ENCODE measurements around the gene CCDC146. TPM values are rescaled to one million over a fixed set of nuclear protein-coding genes. Genes with fewer than 3 reads are reported as not detected.
"Not testable (repeated sequence)": the region's sequence is repeated elsewhere in the genome, so short reads cannot be mapped to it uniquely, and the experiment has no call there.

CCDC146 gene
- 3.0 to 5.1 TPM (median 3.1 TPM) in 3 replicates for total RNA-seq
- long read RNA-seq, partial matches to known transcripts: 0 of 1 reads
- long read RNA-seq, other reads (novel, unspliced or antisense): 1 of 1 reads

GRCh38 chr7:77121860-77122681 is at the start of gene CCDC146:
Gene CCDC146 (plus strand): TSS chr7:77122615. CDS start chr7:77167669, 45,054 bp downstream.
- peak; percentile 10 for TF ChIP-seq CTCF (IDR thresholded peaks at IDR 0.05)
- H3K27me3 Mint-ChIP-seq (ENCODE audit: low read depth); H3K36me3 Mint-ChIP-seq (ENCODE audit: low read depth); H3K4me1 Mint-ChIP-seq (ENCODE audit: low read depth); H3K9me3 Mint-ChIP-seq (ENCODE audit: low read depth): not testable (repeated sequence)
- Mint-ChIP-seq H3K27ac (ENCODE audit: unreplicated experiment) (peak within 1 kb of the TSS; percentile 80), H3K4me3 (ENCODE audit: unreplicated experiment) (peak within 1 kb of the TSS; percentile 85)
- peak; percentile 97 for DNase-seq (ENCODE audit: low spot score)

GRCh38 chr7:77074786-77075396 is 47.5 kb upstream of the CCDC146 start:
- H3K9me3 Mint-ChIP-seq (ENCODE audit: low read depth): peaks cover 19% of the 10 kb centered on the region
- H3K4me1 Mint-ChIP-seq (ENCODE audit: low read depth); DNase-seq (ENCODE audit: low spot score); H3K27me3 Mint-ChIP-seq (ENCODE audit: low read depth); H3K27ac Mint-ChIP-seq (ENCODE audit: unreplicated experiment); H3K4me3 Mint-ChIP-seq (ENCODE audit: unreplicated experiment); H3K36me3 Mint-ChIP-seq (ENCODE audit: low read depth): not testable (repeated sequence)

GRCh38 chr7:77077060-77077459 is 45.4 kb upstream of the CCDC146 start:
- DNase-seq (ENCODE audit: low spot score); H3K36me3 Mint-ChIP-seq (ENCODE audit: low read depth); H3K27me3 Mint-ChIP-seq (ENCODE audit: low read depth); H3K4me1 Mint-ChIP-seq (ENCODE audit: low read depth); H3K9me3 Mint-ChIP-seq (ENCODE audit: low read depth); H3K27ac Mint-ChIP-seq (ENCODE audit: unreplicated experiment); H3K4me3 Mint-ChIP-seq (ENCODE audit: unreplicated experiment): not testable (repeated sequence)

GRCh38 chr7:77079112-77079511 is 43.3 kb upstream of the CCDC146 start:
- not testable (repeated sequence) for H3K9me3 Mint-ChIP-seq (ENCODE audit: low read depth); H3K36me3 Mint-ChIP-seq (ENCODE audit: low read depth); H3K27ac Mint-ChIP-seq (ENCODE audit: unreplicated experiment); DNase-seq (ENCODE audit: low spot score); H3K4me3 Mint-ChIP-seq (ENCODE audit: unreplicated experiment); H3K4me1 Mint-ChIP-seq (ENCODE audit: low read depth); H3K27me3 Mint-ChIP-seq (ENCODE audit: low read depth)

GRCh38 chr7:77079624-77080023 is 42.8 kb upstream of the CCDC146 start:
- not testable (repeated sequence) for H3K27ac Mint-ChIP-seq (ENCODE audit: unreplicated experiment); H3K36me3 Mint-ChIP-seq (ENCODE audit: low read depth); H3K4me3 Mint-ChIP-seq (ENCODE audit: unreplicated experiment); DNase-seq (ENCODE audit: low spot score); H3K9me3 Mint-ChIP-seq (ENCODE audit: low read depth); H3K4me1 Mint-ChIP-seq (ENCODE audit: low read depth); H3K27me3 Mint-ChIP-seq (ENCODE audit: low read depth)

GRCh38 chr7:77080236-77080635 is 42.2 kb upstream of the CCDC146 start:
- not testable (repeated sequence) for DNase-seq (ENCODE audit: low spot score); H3K36me3 Mint-ChIP-seq (ENCODE audit: low read depth); H3K27ac Mint-ChIP-seq (ENCODE audit: unreplicated experiment); H3K4me1 Mint-ChIP-seq (ENCODE audit: low read depth); H3K27me3 Mint-ChIP-seq (ENCODE audit: low read depth); H3K4me3 Mint-ChIP-seq (ENCODE audit: unreplicated experiment); H3K9me3 Mint-ChIP-seq (ENCODE audit: low read depth)

- H3K4me1 Mint-ChIP-seq (ENCODE audit: low read depth); H3K27ac Mint-ChIP-seq (ENCODE audit: unreplicated experiment); H3K27me3 Mint-ChIP-seq (ENCODE audit: low read depth); DNase-seq (ENCODE audit: low spot score); H3K36me3 Mint-ChIP-seq (ENCODE audit: low read depth); H3K9me3 Mint-ChIP-seq (ENCODE audit: low read depth); H3K4me3 Mint-ChIP-seq (ENCODE audit: unreplicated experiment): not testable (repeated sequence)
Measured at GRCh38 chr7:77082192-77082591, 40.2 kb upstream of the CCDC146 start.

- not testable (repeated sequence) for H3K4me3 Mint-ChIP-seq (ENCODE audit: unreplicated experiment); H3K9me3 Mint-ChIP-seq (ENCODE audit: low read depth); H3K27me3 Mint-ChIP-seq (ENCODE audit: low read depth); H3K4me1 Mint-ChIP-seq (ENCODE audit: low read depth); H3K36me3 Mint-ChIP-seq (ENCODE audit: low read depth); H3K27ac Mint-ChIP-seq (ENCODE audit: unreplicated experiment); DNase-seq (ENCODE audit: low spot score)
Measured at GRCh38 chr7:77092301-77092700, 30.1 kb upstream of the CCDC146 start.

GRCh38 chr7:77100501-77100900 is 21.9 kb upstream of the CCDC146 start:
- not testable (repeated sequence) for H3K27ac Mint-ChIP-seq (ENCODE audit: unreplicated experiment); H3K27me3 Mint-ChIP-seq (ENCODE audit: low read depth); H3K9me3 Mint-ChIP-seq (ENCODE audit: low read depth); H3K4me3 Mint-ChIP-seq (ENCODE audit: unreplicated experiment); H3K4me1 Mint-ChIP-seq (ENCODE audit: low read depth); H3K36me3 Mint-ChIP-seq (ENCODE audit: low read depth); DNase-seq (ENCODE audit: low spot score)

- H3K4me1 Mint-ChIP-seq (ENCODE audit: low read depth); H3K36me3 Mint-ChIP-seq (ENCODE audit: low read depth); H3K9me3 Mint-ChIP-seq (ENCODE audit: low read depth); H3K27ac Mint-ChIP-seq (ENCODE audit: unreplicated experiment); H3K27me3 Mint-ChIP-seq (ENCODE audit: low read depth); H3K4me3 Mint-ChIP-seq (ENCODE audit: unreplicated experiment); DNase-seq (ENCODE audit: low spot score): not testable (repeated sequence)
Measured at GRCh38 chr7:77101187-77101586, 21.2 kb upstream of the CCDC146 start.

- H3K4me1 Mint-ChIP-seq (ENCODE audit: low read depth); H3K36me3 Mint-ChIP-seq (ENCODE audit: low read depth); H3K27me3 Mint-ChIP-seq (ENCODE audit: low read depth); H3K4me3 Mint-ChIP-seq (ENCODE audit: unreplicated experiment); DNase-seq (ENCODE audit: low spot score); H3K9me3 Mint-ChIP-seq (ENCODE audit: low read depth); H3K27ac Mint-ChIP-seq (ENCODE audit: unreplicated experiment): not testable (repeated sequence)
Measured at GRCh38 chr7:77102671-77103070, 19.7 kb upstream of the CCDC146 start.

GRCh38 chr7:77105904-77106303 is 16.5 kb upstream of the CCDC146 start:
- not testable (repeated sequence) for H3K27me3 Mint-ChIP-seq (ENCODE audit: low read depth); DNase-seq (ENCODE audit: low spot score); H3K4me3 Mint-ChIP-seq (ENCODE audit: unreplicated experiment)

More at GRCh38 chr7:77105904-77106303, 16.5 kb upstream of the CCDC146 start:
- not testable (repeated sequence) for H3K4me1 Mint-ChIP-seq (ENCODE audit: low read depth); H3K36me3 Mint-ChIP-seq (ENCODE audit: low read depth); H3K9me3 Mint-ChIP-seq (ENCODE audit: low read depth); H3K27ac Mint-ChIP-seq (ENCODE audit: unreplicated experiment)

All from chondrocyte (in vitro differentiated cells).